ENCODE results near the gene CIAPIN1.

CIAPIN1 gene

GRCh38 chr16:57422026-57422944, 24.9 kb downstream of the CIAPIN1 start:
- H3K36me3 Mint-ChIP-seq (ENCODE audit: insufficient read depth) = peaks cover 7% of the 10 kb centered on the region
- no peak overlapping the region for H3K27ac Mint-ChIP-seq (ENCODE audit: low read depth)
- H3K4me1 Mint-ChIP-seq = peaks cover 14% of the 10 kb centered on the region
- DNase-seq (ENCODE audit: low spot score in 2 of 2) (no peak), ATAC-seq (replicated peaks; ENCODE audit: extremely low read depth, poor library complexity, severe bottlenecking) (no peak)
- H3K9me3 Mint-ChIP-seq = no peaks in the 10 kb centered on the region
- no peak overlapping the region for H3K4me3 Mint-ChIP-seq
- no peaks in the 10 kb centered on the region for H3K27me3 Mint-ChIP-seq

- ATAC-seq (replicated peaks; ENCODE audit: extremely low read depth, poor library complexity, severe bottlenecking) (no peak), DNase-seq (ENCODE audit: low spot score in 2 of 2) (no peak)
- Mint-ChIP-seq H3K4me1 (peaks cover 23% of the 10 kb centered on the region), H3K27me3 (no peaks in the 10 kb centered on the region), H3K4me3 (no peak overlapping the region), H3K36me3 (ENCODE audit: insufficient read depth) (peaks cover 13% of the 10 kb centered on the region), H3K9me3 (no peaks in the 10 kb centered on the region), H3K27ac (ENCODE audit: low read depth) (peak overlapping the region; percentile 89)
These were observed 27.7 kb downstream of the CIAPIN1 start for GRCh38 chr16:57419506-57419905.

- Mint-ChIP-seq H3K27ac (ENCODE audit: low read depth) (no peak overlapping the region), H3K9me3 (no peaks in the 10 kb centered on the region), H3K36me3 (ENCODE audit: insufficient read depth) (peaks cover 10% of the 10 kb centered on the region), H3K4me3 (peak overlapping the region; percentile 23), H3K4me1 (peaks cover 23% of the 10 kb centered on the region), H3K27me3 (no peaks in the 10 kb centered on the region)
- DNase-seq (ENCODE audit: low spot score in 2 of 2) (no peak), ATAC-seq (replicated peaks; ENCODE audit: extremely low read depth, poor library complexity, severe bottlenecking) (no peak)
These were observed 31.1 kb downstream of the CIAPIN1 start for GRCh38 chr16:57416084-57416483.

GRCh38 chr16:57413733-57414132, 33.5 kb downstream of the CIAPIN1 start:
- peaks cover 9% of the 10 kb centered on the region for H3K36me3 Mint-ChIP-seq (ENCODE audit: insufficient read depth)
- no peaks in the 10 kb centered on the region for H3K27me3 Mint-ChIP-seq
- H3K4me1 Mint-ChIP-seq = peaks cover 19% of the 10 kb centered on the region
- no peaks in the 10 kb centered on the region for H3K9me3 Mint-ChIP-seq
- ATAC-seq (replicated peaks; ENCODE audit: extremely low read depth, poor library complexity, severe bottlenecking) (no peak), DNase-seq (ENCODE audit: low spot score in 2 of 2) (no peak)
- no peak overlapping the region for H3K4me3 Mint-ChIP-seq
- no peak overlapping the region for H3K27ac Mint-ChIP-seq (ENCODE audit: low read depth)

- no peak for DNase-seq (ENCODE audit: low spot score in 2 of 2)
These were observed 33.9 kb downstream of the CIAPIN1 start for GRCh38 chr16:57413301-57413730.

GRCh38 chr16:57412584-57412983, 34.6 kb downstream of the CIAPIN1 start:
- Mint-ChIP-seq H3K4me3 (no peak overlapping the region), H3K27me3 (no peaks in the 10 kb centered on the region), H3K36me3 (ENCODE audit: insufficient read depth) (peaks cover 8% of the 10 kb centered on the region), H3K4me1 (peaks cover 10% of the 10 kb centered on the region), H3K27ac (ENCODE audit: low read depth) (no peak overlapping the region), H3K9me3 (no peaks in the 10 kb centered on the region)
- DNase-seq (ENCODE audit: low spot score in 2 of 2) = no peak
- no peak for ATAC-seq (replicated peaks; ENCODE audit: extremely low read depth, poor library complexity, severe bottlenecking)

More at GRCh38 chr16:57413301-57413730, 33.9 kb downstream of the CIAPIN1 start:
- Mint-ChIP-seq H3K4me1 (peaks cover 15% of the 10 kb centered on the region), H3K27ac (ENCODE audit: low read depth) (no peak overlapping the region), H3K9me3 (no peaks in the 10 kb centered on the region), H3K4me3 (no peak overlapping the region), H3K27me3 (no peaks in the 10 kb centered on the region), H3K36me3 (ENCODE audit: insufficient read depth) (peaks cover 9% of the 10 kb centered on the region)
- ATAC-seq (replicated peaks; ENCODE audit: extremely low read depth, poor library complexity, severe bottlenecking) = no peak

- Mint-ChIP-seq H3K36me3 (ENCODE audit: insufficient read depth) (peaks cover 1% of the 10 kb centered on the region), H3K27ac (ENCODE audit: low read depth) (no peak overlapping the region), H3K9me3 (no peaks in the 10 kb centered on the region), H3K4me3 (no peak overlapping the region), H3K4me1 (peaks cover under 1% of the 10 kb centered on the region), H3K27me3 (no peaks in the 10 kb centered on the region)
- ATAC-seq (replicated peaks; ENCODE audit: extremely low read depth, poor library complexity, severe bottlenecking) (no peak), DNase-seq (ENCODE audit: low spot score in 2 of 2) (no peak)
These were observed 35.7 kb downstream of the CIAPIN1 start for GRCh38 chr16:57411362-57411976.

- ATAC-seq (replicated peaks; ENCODE audit: extremely low read depth, poor library complexity, severe bottlenecking) = no peak
- no peak for DNase-seq (ENCODE audit: low spot score in 2 of 2)
- H3K27me3 Mint-ChIP-seq = no peaks in the 10 kb centered on the region
- peaks cover 1% of the 10 kb centered on the region for H3K36me3 Mint-ChIP-seq (ENCODE audit: insufficient read depth)
- H3K4me1 Mint-ChIP-seq = peaks cover 2% of the 10 kb centered on the region
- no peaks in the 10 kb centered on the region for H3K9me3 Mint-ChIP-seq
- H3K27ac Mint-ChIP-seq (ENCODE audit: low read depth) = no peak overlapping the region
- no peak overlapping the region for H3K4me3 Mint-ChIP-seq
These were observed 37.2 kb downstream of the CIAPIN1 start for GRCh38 chr16:57409870-57410587.

GRCh38 chr16:57409065-57409464, 38.1 kb downstream of the CIAPIN1 start:
- Mint-ChIP-seq H3K27me3 (no peaks in the 10 kb centered on the region), H3K4me1 (peaks cover 6% of the 10 kb centered on the region), H3K36me3 (ENCODE audit: insufficient read depth) (peaks cover 1% of the 10 kb centered on the region), H3K9me3 (no peaks in the 10 kb centered on the region), H3K4me3 (no peak overlapping the region), H3K27ac (ENCODE audit: low read depth) (no peak overlapping the region)
- ATAC-seq (replicated peaks; ENCODE audit: extremely low read depth, poor library complexity, severe bottlenecking) = no peak
- DNase-seq (ENCODE audit: low spot score in 2 of 2) = no peak

- no peak for ATAC-seq (replicated peaks; ENCODE audit: extremely low read depth, poor library complexity, severe bottlenecking)
These were observed 39.4 kb downstream of the CIAPIN1 start for GRCh38 chr16:57407521-57408353.

GRCh38 chr16:57406881-57407280, 40.3 kb downstream of the CIAPIN1 start:
- ATAC-seq (replicated peaks; ENCODE audit: extremely low read depth, poor library complexity, severe bottlenecking) = no peak
- H3K36me3 Mint-ChIP-seq (ENCODE audit: insufficient read depth) = no peaks in the 10 kb centered on the region
- H3K27me3 Mint-ChIP-seq = no peaks in the 10 kb centered on the region
- DNase-seq (ENCODE audit: low spot score in 2 of 2) = no peak
- H3K4me3 Mint-ChIP-seq = no peak overlapping the region
- no peak overlapping the region for H3K27ac Mint-ChIP-seq (ENCODE audit: low read depth)
- peaks cover 6% of the 10 kb centered on the region for H3K4me1 Mint-ChIP-seq
- no peaks in the 10 kb centered on the region for H3K9me3 Mint-ChIP-seq

More at GRCh38 chr16:57407521-57408353, 39.4 kb downstream of the CIAPIN1 start:
- Mint-ChIP-seq H3K36me3 (ENCODE audit: insufficient read depth) (no peaks in the 10 kb centered on the region), H3K4me3 (no peak overlapping the region), H3K27ac (ENCODE audit: low read depth) (no peak overlapping the region), H3K4me1 (peaks cover 6% of the 10 kb centered on the region), H3K27me3 (no peaks in the 10 kb centered on the region), H3K9me3 (no peaks in the 10 kb centered on the region)
- no peak for DNase-seq (ENCODE audit: low spot score in 2 of 2)

- Mint-ChIP-seq H3K27ac (ENCODE audit: low read depth) (no peak overlapping the region), H3K27me3 (no peaks in the 10 kb centered on the region), H3K4me3 (no peak overlapping the region), H3K9me3 (no peaks in the 10 kb centered on the region), H3K36me3 (ENCODE audit: insufficient read depth) (no peaks in the 10 kb centered on the region), H3K4me1 (peaks cover 6% of the 10 kb centered on the region)
- DNase-seq (ENCODE audit: low spot score in 2 of 2) (no peak), ATAC-seq (replicated peaks; ENCODE audit: extremely low read depth, poor library complexity, severe bottlenecking) (no peak)
These were observed 42.1 kb downstream of the CIAPIN1 start for GRCh38 chr16:57405097-57405496.

All from central memory CD8-positive, alpha-beta T cell (primary cell).